ENCODE results near the gene CDH23.

The CDH23 gene

DNA sequence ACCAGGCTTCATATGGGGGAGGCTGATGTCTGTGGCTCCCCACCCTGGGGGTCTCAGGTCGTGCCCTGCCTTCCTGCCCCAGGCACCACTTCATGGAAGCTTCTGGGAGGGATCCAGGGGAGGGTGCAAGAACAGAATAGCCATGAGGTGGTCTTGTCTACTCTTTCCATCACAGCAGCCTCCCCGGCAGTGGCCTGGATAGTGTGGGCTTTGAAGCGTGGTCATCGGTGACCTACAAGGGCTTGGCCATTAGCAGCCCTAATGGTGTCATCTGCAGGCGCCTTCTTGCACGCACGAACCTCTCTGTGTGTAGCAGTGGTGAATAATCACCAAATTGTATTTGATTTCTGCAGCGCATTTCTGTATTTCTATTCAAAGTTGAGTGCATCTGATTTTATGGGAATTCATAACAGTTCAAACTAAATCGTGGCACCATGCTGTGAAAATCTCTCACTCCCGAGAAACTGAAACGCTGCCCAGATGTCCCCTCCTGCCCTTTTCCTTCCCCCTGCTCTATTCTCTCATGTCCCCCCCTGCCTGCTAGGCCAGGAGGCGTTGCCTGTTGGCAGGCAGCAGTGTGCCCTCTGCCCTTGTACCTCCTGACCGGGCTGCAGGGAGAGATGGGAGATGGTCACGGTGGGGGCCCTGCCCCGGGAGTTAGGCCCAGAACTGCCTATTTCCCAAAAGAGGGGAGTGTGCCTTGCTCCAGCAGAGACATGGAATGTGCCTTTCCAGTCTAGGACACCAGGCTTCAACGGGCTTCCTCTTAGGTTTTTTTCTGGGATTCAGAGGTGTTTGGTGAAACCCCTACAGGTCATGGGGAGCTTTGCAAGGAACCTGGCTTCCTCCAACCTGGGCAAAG is 34.8 kb downstream of the CDH23 start:
- TF ChIP-seq TAF1 (IDR thresholded peaks at IDR 0.05; ENCODE audit: borderline replicate concordance, insufficient read depth, low read length) (no peak), FOXP2 (optimal IDR thresholded peaks at IDR 0.05; ENCODE audit: borderline replicate concordance, extremely low read depth, extremely low read length, insufficient read depth) (no peak)

DNA sequence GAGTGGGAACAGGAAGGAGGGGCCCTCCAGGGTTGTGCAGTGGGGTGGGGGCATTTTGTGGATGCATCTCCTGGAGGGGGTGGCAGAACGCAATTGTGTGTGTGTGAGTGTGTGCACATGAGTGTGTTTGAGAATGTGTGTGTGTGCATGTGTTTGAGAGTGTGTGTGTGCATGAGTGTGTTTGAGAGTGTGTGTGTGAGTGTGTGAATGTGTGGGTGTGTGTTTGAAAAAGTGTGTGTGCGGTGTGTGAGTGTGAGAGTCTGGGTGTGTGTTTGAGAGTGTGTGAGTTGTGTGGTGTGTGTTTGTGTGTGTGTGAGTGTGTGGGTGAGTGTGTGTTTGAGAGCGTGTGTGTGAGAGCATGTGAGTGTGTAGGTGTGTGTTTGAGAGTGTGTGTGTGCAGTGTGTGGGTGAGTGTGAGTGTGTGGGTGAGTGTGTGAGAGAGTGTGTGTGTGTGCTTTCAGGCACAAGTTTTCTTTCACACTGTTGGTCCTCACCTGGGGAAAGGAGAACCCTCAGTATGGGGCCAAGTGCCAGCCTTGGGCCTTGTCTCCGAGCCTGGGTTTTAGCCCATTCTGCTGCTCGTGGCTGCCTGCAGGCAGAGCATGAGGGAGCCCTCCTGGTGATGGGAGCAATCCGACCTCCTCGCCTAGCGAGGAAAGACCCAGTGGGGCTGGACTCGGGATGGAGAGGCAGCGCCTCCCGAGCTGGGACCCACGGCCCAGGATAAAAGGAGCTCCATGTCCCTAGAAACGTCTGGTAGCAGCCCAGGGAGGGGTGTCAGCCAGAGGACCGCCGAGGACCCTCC is 35.6 kb downstream of the CDH23 start:
- no peak for TF ChIP-seq POLR2AphosphoS5 (IDR thresholded peaks at IDR 0.05; ENCODE audit: low read depth, low read length)
- TF ChIP-seq TAF1 (IDR thresholded peaks at IDR 0.05; ENCODE audit: borderline replicate concordance, insufficient read depth, low read length) = no peak
- no peak for TF ChIP-seq FOXP2 (optimal IDR thresholded peaks at IDR 0.05; ENCODE audit: borderline replicate concordance, extremely low read depth, extremely low read length, insufficient read depth)
- no peak for TF ChIP-seq SIN3A (IDR thresholded peaks at IDR 0.05; ENCODE audit: borderline replicate concordance, insufficient read depth, low read length)
- TF ChIP-seq, protein P1, sequence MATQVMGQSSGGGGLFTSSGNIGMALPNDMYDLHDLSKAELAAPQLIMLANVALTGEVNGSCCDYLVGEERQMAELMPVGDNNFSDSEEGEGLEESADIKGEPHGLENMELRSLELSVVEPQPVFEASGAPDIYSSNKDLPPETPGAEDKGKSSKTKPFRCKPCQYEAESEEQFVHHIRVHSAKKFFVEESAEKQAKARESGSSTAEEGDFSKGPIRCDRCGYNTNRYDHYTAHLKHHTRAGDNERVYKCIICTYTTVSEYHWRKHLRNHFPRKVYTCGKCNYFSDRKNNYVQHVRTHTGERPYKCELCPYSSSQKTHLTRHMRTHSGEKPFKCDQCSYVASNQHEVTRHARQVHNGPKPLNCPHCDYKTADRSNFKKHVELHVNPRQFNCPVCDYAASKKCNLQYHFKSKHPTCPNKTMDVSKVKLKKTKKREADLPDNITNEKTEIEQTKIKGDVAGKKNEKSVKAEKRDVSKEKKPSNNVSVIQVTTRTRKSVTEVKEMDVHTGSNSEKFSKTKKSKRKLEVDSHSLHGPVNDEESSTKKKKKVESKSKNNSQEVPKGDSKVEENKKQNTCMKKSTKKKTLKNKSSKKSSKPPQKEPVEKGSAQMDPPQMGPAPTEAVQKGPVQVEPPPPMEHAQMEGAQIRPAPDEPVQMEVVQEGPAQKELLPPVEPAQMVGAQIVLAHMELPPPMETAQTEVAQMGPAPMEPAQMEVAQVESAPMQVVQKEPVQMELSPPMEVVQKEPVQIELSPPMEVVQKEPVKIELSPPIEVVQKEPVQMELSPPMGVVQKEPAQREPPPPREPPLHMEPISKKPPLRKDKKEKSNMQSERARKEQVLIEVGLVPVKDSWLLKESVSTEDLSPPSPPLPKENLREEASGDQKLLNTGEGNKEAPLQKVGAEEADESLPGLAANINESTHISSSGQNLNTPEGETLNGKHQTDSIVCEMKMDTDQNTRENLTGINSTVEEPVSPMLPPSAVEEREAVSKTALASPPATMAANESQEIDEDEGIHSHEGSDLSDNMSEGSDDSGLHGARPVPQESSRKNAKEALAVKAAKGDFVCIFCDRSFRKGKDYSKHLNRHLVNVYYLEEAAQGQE (IDR thresholded peaks at IDR 0.05; ENCODE audit: insufficient read depth in 1 of 2, low read depth in 2 of 2, low read length in 2 of 2) = no peak

DNA sequence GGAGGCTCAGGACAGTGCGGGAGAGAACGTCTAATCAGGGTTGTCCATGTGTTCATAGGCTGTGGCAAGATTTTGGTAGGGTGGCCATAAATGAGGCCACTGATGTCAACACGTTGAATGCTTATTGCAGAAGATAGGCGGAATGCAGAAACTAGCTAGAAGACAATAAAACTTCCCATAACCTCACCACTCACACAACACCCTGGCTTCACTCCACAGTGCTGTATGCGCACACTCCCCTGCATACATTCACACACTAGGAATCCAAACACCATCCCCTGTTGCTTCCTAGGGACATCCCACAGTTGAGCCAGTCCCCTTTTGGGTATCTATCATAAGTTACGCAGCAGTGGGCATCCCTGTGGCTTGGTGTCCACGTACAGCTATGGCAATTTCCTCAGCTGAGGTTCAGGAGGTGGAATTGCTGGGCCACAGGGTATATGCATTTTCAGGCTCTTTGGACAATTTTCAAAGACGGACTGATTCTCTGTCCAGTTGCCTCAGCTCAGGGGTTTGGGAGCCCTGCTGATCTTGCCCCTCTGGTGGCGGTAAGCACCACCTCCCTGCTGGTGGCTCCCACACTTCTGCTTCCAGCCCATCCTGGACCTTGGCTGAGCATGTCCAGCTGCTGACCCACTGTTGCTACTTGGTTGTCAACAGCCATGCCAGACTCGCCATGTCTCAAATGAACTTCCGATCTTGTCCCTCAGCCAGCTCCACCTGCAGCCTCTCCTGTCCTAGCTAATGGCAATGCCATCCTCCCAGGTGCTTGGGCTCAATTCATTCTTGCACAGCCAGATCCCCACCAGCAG is 36.4 kb downstream of the CDH23 start:
- TF ChIP-seq, protein P1 (IDR thresholded peaks at IDR 0.05; ENCODE audit: insufficient read depth in 1 of 2, low read depth in 2 of 2, low read length in 2 of 2) = no peak
- TF ChIP-seq SIN3A (IDR thresholded peaks at IDR 0.05; ENCODE audit: borderline replicate concordance, insufficient read depth, low read length) (no peak), TAF1 (IDR thresholded peaks at IDR 0.05; ENCODE audit: borderline replicate concordance, insufficient read depth, low read length) (no peak), POLR2AphosphoS5 (IDR thresholded peaks at IDR 0.05; ENCODE audit: low read depth, low read length) (no peak), FOXP2 (optimal IDR thresholded peaks at IDR 0.05; ENCODE audit: borderline replicate concordance, extremely low read depth, extremely low read length, insufficient read depth) (no peak)

DNA sequence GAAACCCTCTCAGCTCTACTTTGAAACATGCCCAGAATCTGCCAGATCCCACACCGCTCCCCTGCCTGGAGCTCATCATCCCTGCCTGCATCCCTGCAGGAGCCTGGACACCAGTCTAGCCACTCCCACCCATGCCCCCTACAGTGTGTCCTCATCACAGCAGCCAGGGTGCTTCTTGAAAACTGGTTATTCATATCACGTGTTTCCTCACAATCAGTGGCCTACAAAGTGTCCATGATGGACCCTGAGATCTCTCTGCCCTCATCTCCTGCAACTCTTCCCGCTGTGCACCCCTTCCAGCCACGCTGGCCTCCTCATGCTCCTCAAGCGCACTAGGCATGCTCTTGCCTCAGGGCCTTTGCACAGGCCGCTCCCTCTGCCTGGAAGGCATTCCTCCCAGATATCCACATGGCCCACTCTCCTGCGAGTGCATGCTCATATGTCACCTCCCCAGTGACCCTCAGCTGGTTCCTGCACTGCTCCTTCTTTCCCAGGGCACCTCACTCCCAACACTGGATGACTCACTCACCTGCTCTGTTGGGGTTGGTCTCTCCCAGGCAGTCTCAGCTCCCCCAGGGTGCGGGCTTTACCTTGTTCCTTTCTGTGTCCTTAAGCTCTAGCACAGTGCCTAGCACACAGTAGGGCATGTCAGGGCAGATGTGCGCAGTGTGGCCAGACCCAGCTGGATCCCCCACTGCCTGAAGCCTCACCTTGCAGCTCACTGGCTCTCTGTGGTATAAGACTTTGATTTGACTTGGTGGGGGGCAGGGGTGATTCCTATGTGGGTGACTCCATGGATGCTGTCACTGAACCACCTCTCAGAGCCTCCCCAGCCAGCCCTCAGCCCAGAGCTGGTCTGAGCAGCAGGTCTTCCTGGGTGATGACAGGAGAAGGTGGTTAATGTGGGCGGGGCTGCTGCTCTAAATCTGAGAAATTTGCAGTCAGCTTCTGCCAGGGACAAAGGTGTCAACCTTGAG is 37.3 kb downstream of the CDH23 start:
- TF ChIP-seq, protein P1 (IDR thresholded peaks at IDR 0.05; ENCODE audit: insufficient read depth in 1 of 2, low read depth in 2 of 2, low read length in 2 of 2) = no peak
- TF ChIP-seq POLR2AphosphoS5 (IDR thresholded peaks at IDR 0.05; ENCODE audit: low read depth, low read length) = no peak
